WERI-Rb-1 (cell line): ENCODE measurements around the gene ZNF319.

ENCODE experiments used
- DNase-seq: peaks from one replicate; pipeline ENCODE4 v3.0.0-alpha.2; 2020
- H3K27ac ChIP-seq: fragments of 250-450 bp; sonication (Bioruptor Pico); 2 replicates; pipeline ENCODE4 v1.5.1; 2020; ENCODE audit warnings: mild to moderate bottlenecking, moderate library complexity
- H3K27me3 ChIP-seq: fragments of 250-450 bp; sonication (Bioruptor Pico); 2 replicates; pipeline ENCODE4 v1.5.1; 2021; ENCODE audit warnings: mild to moderate bottlenecking, low read depth, moderate library complexity; ENCODE audit not compliant: insufficient read depth, severe bottlenecking
- H3K36me3 ChIP-seq: fragments of 250-450 bp; sonication (Bioruptor Pico); 2 replicates; pipeline ENCODE4 v1.5.1; 2020; ENCODE audit warnings: mild to moderate bottlenecking, moderate library complexity
- H3K4me3 ChIP-seq: 2 replicates; pipeline ENCODE4 v1.5.1; 2011; ENCODE audit warnings: low read depth, mild to moderate bottlenecking, control low read depth, low read length
- H3K9me3 ChIP-seq: fragments of 250-450 bp; sonication (Bioruptor Pico); 2 replicates; pipeline ENCODE4 v1.5.1; 2021; ENCODE audit warnings: mild to moderate bottlenecking, moderate library complexity; ENCODE audit not compliant: severe bottlenecking
- TF ChIP-seq, protein P1 (sequence below): IDR thresholded peaks from 2 replicates; pipeline ENCODE4 v1.5.1; 2011; ENCODE audit warnings: low read depth, mild to moderate bottlenecking, control low read depth, inconsistent platforms, low read length

The ZNF319 gene

DNA sequence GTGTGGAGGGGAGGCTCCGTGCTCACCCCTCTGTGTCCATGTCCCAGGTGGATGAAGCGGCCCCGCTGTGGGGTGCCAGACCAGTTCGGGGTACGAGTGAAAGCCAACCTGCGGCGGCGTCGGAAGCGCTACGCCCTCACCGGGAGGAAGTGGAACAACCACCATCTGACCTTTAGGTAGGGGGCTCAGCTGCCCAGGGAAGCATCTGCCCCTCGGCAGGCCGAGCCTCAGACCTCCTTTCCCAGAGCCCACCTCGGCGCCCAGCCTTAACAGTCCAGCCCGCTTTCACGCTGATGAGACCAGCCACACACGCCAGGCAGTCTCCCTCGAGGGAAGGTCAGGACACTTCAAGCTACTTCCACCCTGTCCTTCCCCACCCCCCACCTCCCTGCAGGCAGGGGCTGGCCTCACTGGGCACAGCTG is 37.8 kb upstream of the ZNF319 start:
- DNase-seq, result no peak
- TF ChIP-seq, protein P1, sequence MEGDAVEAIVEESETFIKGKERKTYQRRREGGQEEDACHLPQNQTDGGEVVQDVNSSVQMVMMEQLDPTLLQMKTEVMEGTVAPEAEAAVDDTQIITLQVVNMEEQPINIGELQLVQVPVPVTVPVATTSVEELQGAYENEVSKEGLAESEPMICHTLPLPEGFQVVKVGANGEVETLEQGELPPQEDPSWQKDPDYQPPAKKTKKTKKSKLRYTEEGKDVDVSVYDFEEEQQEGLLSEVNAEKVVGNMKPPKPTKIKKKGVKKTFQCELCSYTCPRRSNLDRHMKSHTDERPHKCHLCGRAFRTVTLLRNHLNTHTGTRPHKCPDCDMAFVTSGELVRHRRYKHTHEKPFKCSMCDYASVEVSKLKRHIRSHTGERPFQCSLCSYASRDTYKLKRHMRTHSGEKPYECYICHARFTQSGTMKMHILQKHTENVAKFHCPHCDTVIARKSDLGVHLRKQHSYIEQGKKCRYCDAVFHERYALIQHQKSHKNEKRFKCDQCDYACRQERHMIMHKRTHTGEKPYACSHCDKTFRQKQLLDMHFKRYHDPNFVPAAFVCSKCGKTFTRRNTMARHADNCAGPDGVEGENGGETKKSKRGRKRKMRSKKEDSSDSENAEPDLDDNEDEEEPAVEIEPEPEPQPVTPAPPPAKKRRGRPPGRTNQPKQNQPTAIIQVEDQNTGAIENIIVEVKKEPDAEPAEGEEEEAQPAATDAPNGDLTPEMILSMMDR, result no peak
- Histone ChIP-seq H3K36me3 (no peaks in the 10 kb centered on the region; the same call in 1 of the 2 replicates), H3K9me3 (no peaks in the 10 kb centered on the region), H3K27ac (no peak overlapping the region), H3K4me3 (no peak overlapping the region), H3K27me3 (no peaks in the 10 kb centered on the region)

DNA sequence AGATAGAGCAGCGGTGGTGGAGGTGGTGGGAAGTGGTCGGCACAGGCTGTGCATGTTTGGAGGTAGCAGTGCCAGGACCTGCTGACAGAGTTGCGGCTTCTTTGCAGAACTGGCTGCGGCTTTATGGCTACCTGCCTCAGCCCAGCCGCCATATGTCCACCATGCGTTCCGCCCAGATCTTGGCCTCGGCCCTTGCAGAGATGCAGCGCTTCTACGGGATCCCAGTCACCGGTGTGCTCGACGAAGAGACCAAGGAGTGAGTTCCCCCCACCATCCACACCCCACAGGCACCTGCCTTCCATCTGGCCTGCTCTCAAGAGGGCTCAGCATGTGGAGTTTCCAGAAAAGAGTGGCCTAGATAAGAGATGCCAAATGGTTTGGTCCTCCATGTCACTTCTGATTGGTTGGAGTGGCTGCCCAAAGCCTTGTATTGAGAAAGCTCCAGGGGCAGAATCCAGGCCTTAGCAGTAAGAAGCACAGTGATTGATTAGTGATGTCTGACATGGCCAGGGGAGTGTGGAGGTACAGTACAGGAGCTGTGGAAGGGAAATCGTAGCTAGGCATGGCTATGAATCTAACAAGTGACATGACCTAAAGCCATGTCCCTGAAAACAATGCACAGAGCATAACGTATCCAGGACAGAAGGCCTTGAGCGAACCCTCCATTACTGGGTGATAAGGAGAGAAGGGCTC is 37.0 kb upstream of the ZNF319 start:
- H3K9me3 ChIP-seq, result no peaks in the 10 kb centered on the region
- H3K27ac ChIP-seq, result no peak overlapping the region
- no peak overlapping the region for H3K4me3 ChIP-seq
- TF ChIP-seq, protein P1, result no peak
- no peaks in the 10 kb centered on the region for H3K27me3 ChIP-seq
- no peaks in the 10 kb centered on the region for H3K36me3 ChIP-seq
- no peak for DNase-seq

DNA sequence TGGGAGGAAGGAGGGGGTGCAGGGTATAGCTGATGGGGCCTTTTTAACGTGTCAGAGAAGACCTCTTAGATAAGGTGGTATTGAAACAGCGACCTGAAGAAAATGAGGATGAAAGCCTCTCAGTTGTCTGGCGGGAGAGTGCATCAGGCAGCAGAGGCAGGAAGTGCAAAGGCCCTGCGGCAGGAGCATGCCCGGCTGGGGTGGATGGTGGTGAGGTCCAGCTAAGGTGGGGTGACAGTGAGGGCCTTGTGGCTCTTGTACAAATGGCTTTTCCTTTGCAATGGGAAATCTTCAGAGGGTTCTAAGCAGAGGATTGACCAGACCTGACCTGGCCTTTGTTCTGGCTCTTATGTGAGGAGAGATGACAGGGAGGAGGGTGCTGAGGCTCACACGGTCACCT is 36.5 kb upstream of the ZNF319 start:
- no peak overlapping the region for H3K27ac ChIP-seq
- no peaks in the 10 kb centered on the region for H3K9me3 ChIP-seq
- no peaks in the 10 kb centered on the region for H3K27me3 ChIP-seq
- H3K4me3 ChIP-seq, result no peak overlapping the region
- no peaks in the 10 kb centered on the region for H3K36me3 ChIP-seq
- TF ChIP-seq, protein P1, result no peak
- DNase-seq, result no peak

DNA sequence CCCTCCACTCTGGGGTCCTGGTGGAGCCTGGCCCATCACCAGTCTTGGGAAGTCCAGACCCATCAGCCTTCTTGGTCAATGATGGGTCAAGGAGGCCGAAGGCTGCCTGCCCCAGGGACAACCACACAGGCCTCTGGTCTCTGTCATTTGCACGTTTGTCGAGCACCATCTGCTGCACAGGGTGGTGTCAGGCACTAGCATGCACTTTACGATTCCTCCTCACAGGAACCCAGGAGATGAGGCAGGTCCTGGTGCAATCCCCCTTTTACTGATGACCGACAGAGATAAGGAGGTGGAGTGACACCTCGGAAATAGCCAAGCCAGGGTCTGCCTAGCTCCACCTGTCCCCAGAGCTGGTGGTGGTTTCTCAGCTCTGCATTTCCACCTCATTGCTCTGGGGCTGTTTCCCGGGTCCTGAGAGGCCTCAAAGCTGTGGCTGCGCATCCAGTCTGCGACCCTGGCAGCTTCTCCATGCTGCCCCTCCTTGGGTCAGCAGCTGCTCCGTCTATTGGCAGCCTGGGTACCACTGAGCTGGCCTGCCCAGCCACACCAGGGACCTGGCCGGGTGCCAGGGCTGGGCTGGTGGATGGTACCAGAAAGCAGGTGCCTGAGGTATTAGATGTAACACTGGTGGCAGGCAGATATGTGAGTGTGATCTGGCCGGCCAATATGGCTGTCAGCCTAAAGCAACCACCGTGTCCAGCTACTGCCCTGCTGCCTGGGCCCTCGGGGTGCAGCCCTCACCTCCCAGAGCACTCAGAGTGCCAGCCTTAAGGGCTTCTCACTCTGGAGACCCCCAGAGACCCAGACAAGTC is 35.1 kb upstream of the ZNF319 start:
- Histone ChIP-seq H3K36me3 (no peaks in the 10 kb centered on the region), H3K4me3 (no peak overlapping the region), H3K9me3 (no peaks in the 10 kb centered on the region), H3K27me3 (no peaks in the 10 kb centered on the region), H3K27ac (no peak overlapping the region)
- no peak for DNase-seq
- TF ChIP-seq, protein P1, result no peak

DNA sequence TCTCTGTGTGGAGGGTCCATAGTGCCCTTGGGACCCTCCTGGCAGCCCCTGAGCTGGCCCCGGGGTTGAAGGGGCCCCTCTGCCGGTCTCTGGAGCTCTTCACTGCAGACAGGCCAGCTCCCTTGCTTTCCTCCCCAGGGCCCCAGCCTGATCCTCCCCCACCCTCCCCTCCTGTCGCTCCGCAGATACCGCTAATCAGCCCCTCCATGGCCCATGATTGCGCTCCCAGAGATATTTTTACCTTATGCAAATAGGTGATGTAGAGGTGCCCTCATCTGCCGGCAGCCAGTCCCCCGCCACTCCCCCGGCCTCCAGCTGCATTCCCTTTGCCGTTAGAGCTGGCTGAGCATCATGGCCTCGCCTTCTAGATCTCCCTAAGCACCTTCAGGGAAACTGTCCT is 34.3 kb upstream of the ZNF319 start:
- DNase-seq, result no peak
- H3K9me3 ChIP-seq, result no peaks in the 10 kb centered on the region

More for the DNA sequence above, 34.3 kb upstream of the ZNF319 start:
- Histone ChIP-seq H3K27ac (no peak overlapping the region), H3K4me3 (no peak overlapping the region), H3K36me3 (no peaks in the 10 kb centered on the region), H3K27me3 (no peaks in the 10 kb centered on the region)
- TF ChIP-seq, protein P1, result no peak
